Upper lobe of right lung (tissue), 1 donor: Measurements from ENCODE around the gene PAPPA2. TPM values are rescaled to one million over a fixed set of nuclear protein-coding genes. Genes with fewer than 3 reads are reported as not detected.

ENCODE experiments used
- ATAC-seq: fragments of 200-7000 bp; cut with Tn5 transposase; one replicate; pipeline ENCODE4 v1.9.1; 2020; ENCODE audit warnings: mild to moderate bottlenecking, moderate library complexity
- DNase-seq: peaks from one replicate; pipeline ENCODE4 v3.0.0-alpha.2; 2020
- H3K27ac ChIP-seq: fragments of 200-600 bp; one replicate; pipeline ENCODE4 v1.8.0; 2022
- H3K27me3 ChIP-seq: fragments of 200-600 bp; one replicate; pipeline ENCODE4 v1.8.0; 2022; ENCODE audit warnings: mild to moderate bottlenecking
- H3K36me3 ChIP-seq: fragments of 200-600 bp; one replicate; pipeline ENCODE4 v1.8.0; 2022
- H3K4me1 ChIP-seq: fragments of 200-600 bp; one replicate; pipeline ENCODE4 v1.8.0; 2022
- H3K4me3 ChIP-seq: fragments of 200-600 bp; one replicate; pipeline ENCODE4 v1.8.0; 2022; ENCODE audit warnings: mild to moderate bottlenecking
- H3K9me3 ChIP-seq: fragments of 200-600 bp; one replicate; pipeline ENCODE4 v1.8.0; 2022
- CTCF ChIP-seq: fragments of 200-600 bp; IDR thresholded peaks from one replicate; pipeline ENCODE4 v1.8.0; 2022; ENCODE audit warnings: antibody characterized with exemption
- intact Hi-C: fragments of 100-400 bp; cut with DNase I; formaldehyde crosslinking; loops from one replicate; pipeline ENCODE4 v1.11.0; 2022
- total RNA-seq: library from RNA; stranded (reverse); fragmentation: NEBNext Ultra II Directional; extraction: Animal tissue kit (Norgen Biotek cat#: 25700); gene quantifications from one replicate; pipeline ENCODE4 v1.2.1, GENCODE V29; 2021
- donor health status: DM: no; HTN: yes; CAD: no; lungs with severe emphysema.

The PAPPA2 gene
- total RNA-seq, 1 donor from 2014 or later: 0.17 TPM

GRCh38 chr1:176801514-176802020, 338.6 kb downstream of the PAPPA2 start:
- no peak for DNase-seq

GRCh38 chr1:176802316-176802715, 339.3 kb downstream of the PAPPA2 start:
- H3K27me3 ChIP-seq: no peaks in the 10 kb centered on the region
- ATAC-seq (no peak), DNase-seq (no peak)
- H3K4me1 ChIP-seq: no peaks in the 10 kb centered on the region
- TF ChIP-seq CTCF: no peak
- no peaks in the 10 kb centered on the region for H3K9me3 ChIP-seq
- no peak overlapping the region for H3K4me3 ChIP-seq
- no peak overlapping the region for H3K27ac ChIP-seq
- intact Hi-C loops: no loop called here
- no peaks in the 10 kb centered on the region for H3K36me3 ChIP-seq

More at GRCh38 chr1:176801514-176802020, 338.6 kb downstream of the PAPPA2 start:
- no peak for TF ChIP-seq CTCF
- no peak overlapping the region for H3K27ac ChIP-seq
- H3K4me1 ChIP-seq: no peaks in the 10 kb centered on the region
- H3K27me3 ChIP-seq: no peaks in the 10 kb centered on the region
- intact Hi-C loops: no loop called here
- no peaks in the 10 kb centered on the region for H3K9me3 ChIP-seq
- no peak overlapping the region for H3K4me3 ChIP-seq
- peak; percentile 33 for ATAC-seq
- no peaks in the 10 kb centered on the region for H3K36me3 ChIP-seq

GRCh38 chr1:176803042-176803441, 340.1 kb downstream of the PAPPA2 start:
- Histone ChIP-seq H3K27me3 (no peaks in the 10 kb centered on the region), H3K9me3 (no peaks in the 10 kb centered on the region), H3K4me1 (no peaks in the 10 kb centered on the region), H3K27ac (no peak overlapping the region), H3K36me3 (no peaks in the 10 kb centered on the region), H3K4me3 (no peak overlapping the region)
- intact Hi-C loops: no loop called here
- no peak for TF ChIP-seq CTCF
- ATAC-seq: no peak
- DNase-seq: no peak

GRCh38 chr1:176803596-176803995, 340.6 kb downstream of the PAPPA2 start:
- Histone ChIP-seq H3K4me3 (no peak overlapping the region), H3K4me1 (no peaks in the 10 kb centered on the region), H3K36me3 (no peaks in the 10 kb centered on the region), H3K27me3 (no peaks in the 10 kb centered on the region), H3K27ac (no peak overlapping the region), H3K9me3 (no peaks in the 10 kb centered on the region)
- no peak for TF ChIP-seq CTCF
- ATAC-seq (no peak), DNase-seq (no peak)
- intact Hi-C loops: no loop called here

- TF ChIP-seq CTCF: no peak
- H3K9me3 ChIP-seq: no peaks in the 10 kb centered on the region
- H3K4me3 ChIP-seq: no peak overlapping the region
- H3K4me1 ChIP-seq: no peaks in the 10 kb centered on the region
- ATAC-seq (no peak), DNase-seq (no peak)
- H3K36me3 ChIP-seq: no peaks in the 10 kb centered on the region
- H3K27ac ChIP-seq: no peak overlapping the region
- intact Hi-C loops: no loop called here
- H3K27me3 ChIP-seq: no peaks in the 10 kb centered on the region
Measured at GRCh38 chr1:176809292-176809691, 346.3 kb downstream of the PAPPA2 start.
